HepG2 (cell line): ENCODE data around the gene TBC1D2B. TPM values are rescaled to one million over a fixed set of nuclear protein-coding genes. Genes with fewer than 3 reads are reported as not detected.

Source experiments
- ATAC-seq: fragments of 200-7000 bp; cut with Tn5 transposase; 3 replicates; pipeline ENCODE4 v1.9.1; 2020; ENCODE audit warnings: mild to moderate bottlenecking, moderate library complexity
- BruUV-seq: library from RNA; stranded (reverse); fragments of 400-500 nt; replicated peaks from 2 replicates; lab custom pipeline; 2021; lab: Mats Ljungman, UMichigan
- CTCF ChIA-PET: fragments of 300-600 bp; formaldehyde crosslinking; extraction: SDS; loops from one replicate; lab custom pipeline; 2021; ENCODE audit warnings: low total read pairs, inconsistent platforms, low intra/inter-chr PET ratio; lab: Yijun Ruan, JAX
- POLR2A ChIA-PET: fragments of 350-600 bp; sonication (Branson Sonifier 250); formaldehyde crosslinking; loops from one replicate; lab custom pipeline; 2020; ENCODE audit warnings: antibody characterized with exemption, inconsistent platforms; lab: Yijun Ruan, JAX
- DNase-seq: peaks from one replicate; pipeline ENCODE4 v3.0.0-alpha.2; 2015; ENCODE audit warnings: low spot score
- FAIRE-seq: peaks from 3 replicates; lab custom pipeline; 2011; peaks lifted over from hg19 to GRCh38; lab: Jason Lieb, UNC
- H2AFZ ChIP-seq: one replicate; pipeline ENCODE4 v1.6.1; 2011; ENCODE audit warnings: low read length, inconsistent platforms
- H3K27ac ChIP-seq: fragments of 300-600 bp; 3 replicates; pipeline ENCODE4 v1.8.0; 2011; ENCODE audit warnings: mixed run types, mild to moderate bottlenecking, mixed read lengths, low read length, inconsistent platforms; ENCODE audit not compliant: insufficient read depth; ENCODE audit errors: extremely low read length
- H3K27me3 ChIP-seq, 2 experiments: fragments of 200-600 bp in 1 of 2; 2 replicates in 1 of 2; 3 replicates in 1 of 2; pipeline versions ENCODE4 v1.6.0 to v1.8.0; 2011; ENCODE audit warnings: low read length in 2 of 2, mild to moderate bottlenecking in 2 of 2, moderate library complexity in 2 of 2, inconsistent platforms in 1 of 2; ENCODE audit not compliant: insufficient read depth in 2 of 2, control insufficient read depth in 1 of 2
- H3K36me3 ChIP-seq, 2 experiments: fragments of 200-600 bp in 1 of 2; replicated peaks in 1 of 2; 2 replicates in 1 of 2; 3 replicates in 1 of 2; pipeline versions ENCODE4 v1.5.1 to v1.8.0; 2011; ENCODE audit warnings: low read length in 2 of 2, inconsistent platforms in 1 of 2; ENCODE audit not compliant: insufficient read depth in 2 of 2, control insufficient read depth in 1 of 2
- H3K4me1 ChIP-seq: 2 replicates; pipeline ENCODE4 v1.5.1; 2012; ENCODE audit warnings: low read length, inconsistent platforms; ENCODE audit not compliant: insufficient read depth
- H3K4me2 ChIP-seq: 2 replicates; pipeline ENCODE4 v1.6.0; 2011; ENCODE audit warnings: low read depth, low read length, inconsistent platforms
- H3K4me3 ChIP-seq, 3 experiments: fragments of 200-600 bp in 1 of 3; sonication (generic), shearing (Covaris generic) in 1 of 3; replicated peaks in 1 of 3; 2 replicates each; pipeline ENCODE4 v1.5.1; 2011 to 2016; ENCODE audit warnings: low read length in 3 of 3, inconsistent platforms in 2 of 3, low read depth in 2 of 3, mild to moderate bottlenecking in 2 of 3, control low read depth in 1 of 3, mixed read lengths in 1 of 3; ENCODE audit not compliant: insufficient read depth in 1 of 3
- H3K79me2 ChIP-seq: one replicate; pipeline ENCODE4 v1.6.1; 2011; ENCODE audit warnings: low read length, inconsistent platforms; ENCODE audit not compliant: insufficient read depth
- H3K9ac ChIP-seq: 2 replicates; pipeline ENCODE4 v1.6.0; 2011; ENCODE audit warnings: mild to moderate bottlenecking, low read depth, low read length, inconsistent platforms; ENCODE audit not compliant: insufficient read depth
- H3K9me3 ChIP-seq: 2 replicates; pipeline ENCODE4 v1.5.1; 2012; ENCODE audit warnings: mild to moderate bottlenecking, low read length
- H4K20me1 ChIP-seq: 2 replicates; pipeline ENCODE4 v1.6.0; 2011; ENCODE audit warnings: inconsistent platforms, mild to moderate bottlenecking, low read length, moderate library complexity; ENCODE audit not compliant: insufficient read depth
- CHD4 ChIP-seq: fragments of 200-600 bp; sonication (generic); IDR thresholded peaks from 2 replicates; pipeline ENCODE4 v1.7.0; 2017; ENCODE audit warnings: mild to moderate bottlenecking, low read length, borderline replicate concordance
- ELF1 ChIP-seq: sonication (generic); formaldehyde crosslinking; IDR thresholded peaks from 2 replicates; pipeline ENCODE4 v1.4.0; 2020; ENCODE audit warnings: missing genetic modification reagents
- KLF11 ChIP-seq: IDR thresholded peaks from 2 replicates; pipeline ENCODE4 v1.6.1; 2016; ENCODE audit warnings: missing compliant biosample characterization
- MBNL3 ChIP-seq: fragments of 250-450 bp; sonication (Bioruptor Pico); conservative IDR thresholded peaks from 2 replicates; pipeline ENCODE4 v1.8.0; 2022; ENCODE audit warnings: mild to moderate bottlenecking, inconsistent platforms
- PBX3 ChIP-seq: sonication (generic); formaldehyde crosslinking; IDR thresholded peaks from 2 replicates; pipeline ENCODE4 v1.8.1; 2023; ENCODE audit warnings: missing genetic modification reagents, inconsistent platforms, borderline replicate concordance
- TCF12 ChIP-seq, 2 experiments: fragments of 450-650 bp in 1 of 2; sonication (generic) in 1 of 2; formaldehyde crosslinking in 1 of 2; IDR thresholded peaks; 2 replicates each; pipeline versions ENCODE4 v1.6.1 to v1.8.0; 2017 to 2022; ENCODE audit warnings: antibody characterized with exemption in 1 of 2, mild to moderate bottlenecking in 1 of 2, missing genetic modification reagents in 1 of 2, moderate library complexity in 1 of 2
- THAP7 ChIP-seq: sonication (generic); formaldehyde crosslinking; IDR thresholded peaks from 2 replicates; pipeline ENCODE4 v1.8.1; 2023; ENCODE audit warnings: mild to moderate bottlenecking, missing genetic modification reagents
- ZBTB38 ChIP-seq: sonication (generic); formaldehyde crosslinking; IDR thresholded peaks from 2 replicates; pipeline ENCODE4 v1.5.1; 2020; ENCODE audit warnings: mild to moderate bottlenecking, missing genetic modification reagents
- ZBTB49 ChIP-seq: sonication (generic); formaldehyde crosslinking; IDR thresholded peaks from 2 replicates; pipeline ENCODE4 v1.4.0; 2020; ENCODE audit warnings: missing genetic modification reagents, borderline replicate concordance
- ZNF143 ChIP-seq: sonication (generic); formaldehyde crosslinking; IDR thresholded peaks from 2 replicates; pipeline ENCODE4 v1.4.0; 2020; ENCODE audit warnings: missing genetic modification reagents
- ZNF431 ChIP-seq: sonication (generic); formaldehyde crosslinking; IDR thresholded peaks from 2 replicates; pipeline ENCODE4 v1.9.0; 2022; ENCODE audit warnings: missing genetic modification reagents, low read depth, mild to moderate bottlenecking, borderline replicate concordance
- ZNF704 ChIP-seq: sonication (generic); formaldehyde crosslinking; IDR thresholded peaks from 2 replicates; pipeline ENCODE4 v1.8.1; 2023; ENCODE audit warnings: mild to moderate bottlenecking, inconsistent platforms, moderate library complexity, missing genetic modification reagents, borderline replicate concordance
- ZNF713 ChIP-seq: sonication (generic); formaldehyde crosslinking; IDR thresholded peaks from 2 replicates; pipeline ENCODE4 v1.4.0; 2020; ENCODE audit warnings: mild to moderate bottlenecking, missing genetic modification reagents
- ZNF768 ChIP-seq: sonication (generic); formaldehyde crosslinking; IDR thresholded peaks from 2 replicates; pipeline ENCODE4 v1.4.0; 2020; ENCODE audit warnings: missing genetic modification reagents
- ZNF782 ChIP-seq: sonication (generic); formaldehyde crosslinking; IDR thresholded peaks from 2 replicates; pipeline ENCODE4 v1.4.0; 2020; ENCODE audit warnings: missing genetic modification reagents, mild to moderate bottlenecking, borderline replicate concordance
- ZNF879 ChIP-seq: sonication (generic); formaldehyde crosslinking; IDR thresholded peaks from 2 replicates; pipeline ENCODE4 v1.8.1; 2023; ENCODE audit warnings: missing genetic modification reagents
- WGBS: methylation state at CpG from one replicate; pipeline ENCODE4 v1.1.6; 2017; ENCODE audit warnings: low lambda C conversion rate; 5-methylcytosine and 5-hydroxymethylcytosine counted together
- in situ Hi-C: cut with HindIII; loops from 2 replicates; pipeline ENCODE4 v1.10.0; 2017; ENCODE audit warnings: low pct_unique_long_range_greater_than_20kb; ENCODE audit not compliant: extremely low pct_ligation_motif_present
- intact Hi-C: fragments of 100-400 bp; cut with micrococcal nuclease; formaldehyde crosslinking; loops from one replicate; pipeline ENCODE4 v1.10.0; 2022; ENCODE audit not compliant: unreplicated experiment
- polyA plus RNA-seq, 8 experiments: library from polyadenylated mRNA; depleted of rRNA in 3 of 8; stranded (reverse) in 7 of 8; unstranded in 1 of 8; fragments of >200 nt; fragmentation: Illumina TruSeq in 4 of 8; extraction: Trizol in 4 of 8; gene quantifications; 2 replicates each; pipeline versions ENCODE4 v1.2.1 to v1.2.3, GENCODE V29; 2011 to 2016; ENCODE audit warnings: low read depth in 4 of 8, missing spikeins in 1 of 8, mixed read lengths in 1 of 8; ENCODE audit not compliant: insufficient read depth in 1 of 8
- total RNA-seq, 5 experiments: library from RNA; depleted of rRNA; stranded (reverse); fragments of >200 nt; fragmentation: Illumina TruSeq; extraction: Trizol; gene quantifications; 2 replicates each; pipeline ENCODE4 v1.2.3, GENCODE V29; 2016; ENCODE audit warnings: low read depth in 1 of 5
- TF ChIP-seq, protein P1 (sequence below): sonication (generic); formaldehyde crosslinking; IDR thresholded peaks from 2 replicates; pipeline ENCODE4 v1.9.0; 2021; ENCODE audit warnings: missing genetic modification reagents, borderline replicate concordance

The TBC1D2B gene
- total and polyA plus RNA-seq, 2 of the 13 experiments (the other 11 are each of a cell fraction or from before 2014, with no cell fraction given): 10.1 to 14.4 TPM

- intact Hi-C loops: no loop called here
- CTCF ChIA-PET: no interaction called here
- ATAC-seq: no peak
- TF ChIP-seq ELF1 (CRISPR knock-in tag) (no peak), PBX3 (CRISPR knock-in tag) (no peak), THAP7 (CRISPR knock-in tag) (no peak), ZNF768 (CRISPR knock-in tag) (no peak), KLF11 (CRISPR knock-in tag) (no peak), ZBTB38 (no peak), ZNF782 (CRISPR knock-in tag) (no peak), TCF12 (IDR thresholded peaks at IDR 0.05) (no peak), TCF12 (CRISPR knock-in tag; IDR thresholded peaks at IDR 0.05) (no peak), ZBTB49 (CRISPR knock-in tag) (no peak), ZNF143 (CRISPR knock-in tag) (no peak), ZNF713 (CRISPR knock-in tag) (no peak), ZNF879 (CRISPR knock-in tag) (no peak), CHD4 (no peak), ZNF431 (CRISPR knock-in tag) (no peak), ZNF704 (CRISPR knock-in tag) (no peak), MBNL3 (CRISPR knock-in tag) (no peak)
- TF ChIP-seq, protein P1, sequence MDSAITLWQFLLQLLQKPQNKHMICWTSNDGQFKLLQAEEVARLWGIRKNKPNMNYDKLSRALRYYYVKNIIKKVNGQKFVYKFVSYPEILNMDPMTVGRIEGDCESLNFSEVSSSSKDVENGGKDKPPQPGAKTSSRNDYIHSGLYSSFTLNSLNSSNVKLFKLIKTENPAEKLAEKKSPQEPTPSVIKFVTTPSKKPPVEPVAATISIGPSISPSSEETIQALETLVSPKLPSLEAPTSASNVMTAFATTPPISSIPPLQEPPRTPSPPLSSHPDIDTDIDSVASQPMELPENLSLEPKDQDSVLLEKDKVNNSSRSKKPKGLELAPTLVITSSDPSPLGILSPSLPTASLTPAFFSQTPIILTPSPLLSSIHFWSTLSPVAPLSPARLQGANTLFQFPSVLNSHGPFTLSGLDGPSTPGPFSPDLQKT: no peak
These were observed 96.0 kb downstream of the TBC1D2B start for GRCh38 chr15:77981281-77982126.

More at GRCh38 chr15:77981281-77982126, 96.0 kb downstream of the TBC1D2B start:
- FAIRE-seq: no peak
- BruUV-seq: no TSS peak
- Histone ChIP-seq H3K79me2 (no peaks in the 10 kb centered on the region), H4K20me1 (no peaks in the 10 kb centered on the region), H3K4me1 (peaks cover 16% of the 10 kb centered on the region), H3K4me3 (no peak overlapping the region), H3K27me3 (peaks cover 0 to 2% of the 10 kb centered on the region in 2 experiments; a peak in 2 of 5 replicates), H3K4me2 (no peak overlapping the region), H2AFZ (no peak overlapping the region), H3K9me3 (no peaks in the 10 kb centered on the region), H3K27ac (no peak overlapping the region), H3K9ac (no peak overlapping the region), H3K36me3 (no peaks in the 10 kb centered on the region)
- 74% methylated on average over 12 of the region's 30 CpGs for WGBS
- POLR2A ChIA-PET: no interaction called here
- in situ Hi-C loops: no loop called here
- no peak for DNase-seq
